ENCODE results near the gene FRMD4A. TPM values are rescaled to one million over a fixed set of nuclear protein-coding genes. Genes with fewer than 3 reads are reported as not detected.
A peak's percentile ranks its signal among the peaks of the same experiment; 100 is the strongest.

The FRMD4A gene
- total RNA-seq, 1 experiment from 2014 or later: 19.6 TPM

DNA sequence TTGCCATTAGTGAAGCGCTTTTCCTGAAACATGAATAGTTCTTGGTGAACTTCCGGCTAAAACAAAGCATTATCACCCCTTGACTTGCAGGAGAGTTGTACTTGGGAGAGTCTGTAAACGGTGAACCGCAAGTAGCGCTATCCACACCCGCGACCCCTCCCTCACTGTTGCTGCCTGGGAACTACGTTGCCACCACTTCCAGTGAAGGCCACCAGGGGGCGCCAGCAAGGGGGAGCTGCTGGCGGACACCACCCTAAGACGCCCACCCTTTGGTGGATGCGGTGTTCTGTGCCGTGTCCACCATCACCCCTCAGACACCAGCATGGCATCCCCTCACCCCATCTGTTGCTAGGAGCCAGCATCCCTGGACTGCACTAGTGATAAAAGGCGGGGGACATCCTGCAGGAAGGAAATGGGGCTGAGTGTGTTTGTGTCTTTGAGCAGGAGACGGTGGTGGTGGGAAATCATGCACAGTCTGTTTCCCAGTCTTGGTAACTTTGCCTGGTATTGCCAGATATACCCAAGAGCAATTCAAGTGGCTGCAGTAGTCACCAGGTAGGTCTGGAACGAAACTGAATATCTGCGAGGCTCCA is 298.2 kb downstream of the FRMD4A start:
- H3K79me1 ChIP-seq (ENCODE audit: insufficient read depth, low read depth, low read length, poor library complexity, severe bottlenecking): no peaks in the 10 kb centered on the region
- H2BK5ac ChIP-seq (ENCODE audit: insufficient read length, low read length): no peak overlapping the region
- Mint-ChIP-seq H3K27me3 (ENCODE audit: low read depth) (peaks cover 5% of the 10 kb centered on the region; the same call in 1 of the 2 replicates), H3K4me1 (peaks cover 2 to 4% of the 10 kb centered on the region in 2 experiments; a peak in 3 of 4 replicates), H3K36me3 (ENCODE audit: insufficient read depth in 1 of 3, low read depth in 3 of 3) (no peaks in the 10 kb centered on the region), H3K4me3 (no peak overlapping the region), H3K9me3 (no peaks in the 10 kb centered on the region), H3K27ac (no peak overlapping the region)
- H4K8ac ChIP-seq (replicated peaks; ENCODE audit: insufficient read length, low read depth, low read length): no peak overlapping the region
- H2BK20ac ChIP-seq (ENCODE audit: low read depth, low read length, poor library complexity, severe bottlenecking): no peak overlapping the region
- no peak overlapping the region for H3K14ac ChIP-seq (ENCODE audit: insufficient read depth, low read length)
- H3K56ac ChIP-seq (ENCODE audit: insufficient read length, low read depth, low read length): no peak overlapping the region
- no peaks in the 10 kb centered on the region for H3K23me2 ChIP-seq (ENCODE audit: insufficient read length, low read depth, low read length, poor library complexity, severe bottlenecking)
- no peak overlapping the region for H2AK5ac ChIP-seq (ENCODE audit: insufficient read length, low read length)
- no peak overlapping the region for H2BK120ac ChIP-seq (ENCODE audit: low read depth, low read length, poor library complexity, severe bottlenecking)
- WGBS (ENCODE audit: extremely low coverage, insufficient read length, low lambda C conversion rate): no CpG with 5 or more reads among the region's 17 CpGs
- H3K9me3 ChIP-seq (ENCODE audit: control insufficient read depth, low read depth, low read length): no peaks in the 10 kb centered on the region
- H3K4me2 ChIP-seq (ENCODE audit: insufficient read depth, insufficient read length, low read length): no peak overlapping the region
- no peak overlapping the region for H2BK12ac ChIP-seq (ENCODE audit: insufficient read length, low read depth, low read length)
- H3T11ph ChIP-seq (ENCODE audit: low read length): no peak overlapping the region
- no peak overlapping the region for H4K91ac ChIP-seq (ENCODE audit: insufficient read length, low read depth, low read length)
- no peaks in the 10 kb centered on the region for H3K79me2 ChIP-seq (ENCODE audit: insufficient read depth, low read length)
- no peak overlapping the region for H2AFZ ChIP-seq (ENCODE audit: low read length)
- DNase-seq: peak; percentile 86
- H3K23ac ChIP-seq (ENCODE audit: insufficient read length, low read depth, low read length): no peak overlapping the region
- no peak overlapping the region for H3K18ac ChIP-seq (ENCODE audit: insufficient read length, low read depth, low read length)
- no peaks in the 10 kb centered on the region; the same call in 1 of the 2 replicates for H3K4me1 ChIP-seq (ENCODE audit: insufficient read depth, low read length)
- no peak overlapping the region for H3K27ac ChIP-seq (ENCODE audit: insufficient read length, low read depth, low read length)
- H3K4ac ChIP-seq (ENCODE audit: low read depth, low read length): no peak overlapping the region
- no peaks in the 10 kb centered on the region for H3K27me3 ChIP-seq (ENCODE audit: insufficient read depth, low read length)
- no peak overlapping the region for H2BK15ac ChIP-seq (ENCODE audit: low read depth, low read length)
- TF ChIP-seq, protein P1, sequence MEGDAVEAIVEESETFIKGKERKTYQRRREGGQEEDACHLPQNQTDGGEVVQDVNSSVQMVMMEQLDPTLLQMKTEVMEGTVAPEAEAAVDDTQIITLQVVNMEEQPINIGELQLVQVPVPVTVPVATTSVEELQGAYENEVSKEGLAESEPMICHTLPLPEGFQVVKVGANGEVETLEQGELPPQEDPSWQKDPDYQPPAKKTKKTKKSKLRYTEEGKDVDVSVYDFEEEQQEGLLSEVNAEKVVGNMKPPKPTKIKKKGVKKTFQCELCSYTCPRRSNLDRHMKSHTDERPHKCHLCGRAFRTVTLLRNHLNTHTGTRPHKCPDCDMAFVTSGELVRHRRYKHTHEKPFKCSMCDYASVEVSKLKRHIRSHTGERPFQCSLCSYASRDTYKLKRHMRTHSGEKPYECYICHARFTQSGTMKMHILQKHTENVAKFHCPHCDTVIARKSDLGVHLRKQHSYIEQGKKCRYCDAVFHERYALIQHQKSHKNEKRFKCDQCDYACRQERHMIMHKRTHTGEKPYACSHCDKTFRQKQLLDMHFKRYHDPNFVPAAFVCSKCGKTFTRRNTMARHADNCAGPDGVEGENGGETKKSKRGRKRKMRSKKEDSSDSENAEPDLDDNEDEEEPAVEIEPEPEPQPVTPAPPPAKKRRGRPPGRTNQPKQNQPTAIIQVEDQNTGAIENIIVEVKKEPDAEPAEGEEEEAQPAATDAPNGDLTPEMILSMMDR (conservative IDR thresholded peaks at IDR 0.05): peak; percentile 98
- H4K5ac ChIP-seq (ENCODE audit: insufficient read length, low read depth, low read length): no peak overlapping the region
- H3K9ac ChIP-seq (ENCODE audit: extremely low read depth, insufficient read length, low read length): no peak overlapping the region
- no peaks in the 10 kb centered on the region for H4K20me1 ChIP-seq (ENCODE audit: control insufficient read depth, insufficient read depth, insufficient read length)

All from H9 (cell line).